CD4-positive, alpha-beta T cell (primary cell): ENCODE measurements around the gene IL1R2. TPM values are rescaled to one million over a fixed set of nuclear protein-coding genes. Genes with fewer than 3 reads are reported as not detected.

Experiments used
- ATAC-seq: fragments of 200-7000 bp; cut with Tn5 transposase; one replicate; pipeline ENCODE4 v1.10.0; 2022; ENCODE audit warnings: mild to moderate bottlenecking; ENCODE audit not compliant: poor library complexity
- CTCF ChIA-PET: fragments of 350-600 bp; sonication (Branson Sonifier 250); formaldehyde crosslinking; loops from one replicate; lab custom pipeline; 2021; ENCODE audit warnings: antibody characterized with exemption, inconsistent platforms; lab: Charles Lee
- POLR2A ChIA-PET: fragments of 350-600 bp; sonication (Branson Sonifier 250); formaldehyde crosslinking; loops from one replicate; lab custom pipeline; 2021; ENCODE audit warnings: antibody characterized with exemption, inconsistent platforms; lab: Charles Lee
- DNase-seq, 14 experiments: peaks; one replicate each; pipeline ENCODE4 v3.0.0-alpha.2; 2013 to 2020; ENCODE audit warnings: mixed read lengths in 2 of 14
- H3K27ac ChIP-seq, 2 donors: one replicate each; pipeline versions ENCODE4 v1.5.1 to v1.7.0; 2013; ENCODE audit warnings: low read length in 2 of 2, low read depth in 1 of 2, mild to moderate bottlenecking in 1 of 2
- H3K27me3 ChIP-seq, 2 experiments: 1 replicate in 1 of 2; 2 replicates in 1 of 2; pipeline versions ENCODE4 v1.6.1 to v1.7.0; 2013; ENCODE audit warnings: low read length in 2 of 2, control low read depth in 1 of 2, mild to moderate bottlenecking in 1 of 2, moderate library complexity in 1 of 2; ENCODE audit not compliant: insufficient read depth in 2 of 2, control insufficient read depth in 1 of 2
- H3K36me3 ChIP-seq: one replicate; pipeline ENCODE4 v1.6.1; 2013; ENCODE audit warnings: low read length, control low read depth; ENCODE audit not compliant: insufficient read depth
- H3K4me1 ChIP-seq: one replicate; pipeline ENCODE4 v1.6.1; 2013; ENCODE audit warnings: low read length, control low read depth; ENCODE audit not compliant: insufficient read depth
- H3K4me3 ChIP-seq: one replicate; pipeline ENCODE4 v1.5.1; 2013; ENCODE audit warnings: mild to moderate bottlenecking, low read length, moderate library complexity
- H3K9me3 ChIP-seq, 2 experiments: 1 replicate in 1 of 2; 2 replicates in 1 of 2; pipeline versions ENCODE4 v1.6.1 to v1.7.0; 2013; ENCODE audit warnings: low read length in 2 of 2, mild to moderate bottlenecking in 2 of 2, control low read depth in 1 of 2, moderate library complexity in 1 of 2; ENCODE audit not compliant: control insufficient read depth in 1 of 2, insufficient read depth in 1 of 2
- H3K27ac Mint-ChIP-seq: one replicate; pipeline ENCODE4 v1.8.0; 2020; ENCODE audit warnings: mixed read lengths
- H3K27me3 Mint-ChIP-seq: one replicate; pipeline ENCODE4 v1.8.0; 2021; ENCODE audit warnings: mixed read lengths
- H3K36me3 Mint-ChIP-seq: one replicate; pipeline ENCODE4 v1.8.0; 2021; ENCODE audit warnings: low read depth, mixed read lengths
- H3K4me1 Mint-ChIP-seq: one replicate; pipeline ENCODE4 v1.8.0; 2021; ENCODE audit warnings: low read depth, mixed read lengths
- H3K4me3 Mint-ChIP-seq: one replicate; pipeline ENCODE4 v1.8.0; 2020; ENCODE audit warnings: mild to moderate bottlenecking, mixed read lengths
- H3K9me3 Mint-ChIP-seq: one replicate; pipeline ENCODE4 v1.8.0; 2020; ENCODE audit warnings: mixed read lengths
- intact Hi-C, 2 experiments: fragments of 100-400 bp; cut with DNase I in 1 of 2; cut with micrococcal nuclease in 1 of 2; formaldehyde crosslinking; loops; one replicate each; pipeline versions ENCODE4 v1.15.1 to v1.9.0; 2023 to 2025; cut with DNase I, micrococcal nuclease
- polyA plus RNA-seq, 2 donors: library from polyadenylated mRNA; unstranded; fragments of 120-200 nt; gene quantifications; one replicate each; pipeline ENCODE4 v1.2.1, GENCODE V29; 2013
- total RNA-seq, 174 experiments: library from RNA in 2 of 174; stranded (reverse) in 2 of 174; gene quantifications; one replicate each; pipeline ENCODE4 v1.2.3 and lab custom pipeline; 2021 to 2026
- TF ChIP-seq, protein P1 (sequence below): fragments of 200-600 bp; IDR thresholded peaks from one replicate; pipeline ENCODE4 v1.8.0; 2022; ENCODE audit warnings: antibody characterized with exemption, mild to moderate bottlenecking

IL1R2 gene, protein sequence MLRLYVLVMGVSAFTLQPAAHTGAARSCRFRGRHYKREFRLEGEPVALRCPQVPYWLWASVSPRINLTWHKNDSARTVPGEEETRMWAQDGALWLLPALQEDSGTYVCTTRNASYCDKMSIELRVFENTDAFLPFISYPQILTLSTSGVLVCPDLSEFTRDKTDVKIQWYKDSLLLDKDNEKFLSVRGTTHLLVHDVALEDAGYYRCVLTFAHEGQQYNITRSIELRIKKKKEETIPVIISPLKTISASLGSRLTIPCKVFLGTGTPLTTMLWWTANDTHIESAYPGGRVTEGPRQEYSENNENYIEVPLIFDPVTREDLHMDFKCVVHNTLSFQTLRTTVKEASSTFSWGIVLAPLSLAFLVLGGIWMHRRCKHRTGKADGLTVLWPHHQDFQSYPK
- total RNA-seq (under 1 TPM; 0.31 to 0.47 TPM), total RNA-seq (lab: John Stamatoyannopoulos, UW) (0 to 21.8 (median 0.93) reads per million in 172 experiments)
- 1.5 TPM for polyA plus RNA-seq (2013, experiment 1 of 2)
- 0.72 TPM for polyA plus RNA-seq (2013, experiment 2 of 2)

DNA sequence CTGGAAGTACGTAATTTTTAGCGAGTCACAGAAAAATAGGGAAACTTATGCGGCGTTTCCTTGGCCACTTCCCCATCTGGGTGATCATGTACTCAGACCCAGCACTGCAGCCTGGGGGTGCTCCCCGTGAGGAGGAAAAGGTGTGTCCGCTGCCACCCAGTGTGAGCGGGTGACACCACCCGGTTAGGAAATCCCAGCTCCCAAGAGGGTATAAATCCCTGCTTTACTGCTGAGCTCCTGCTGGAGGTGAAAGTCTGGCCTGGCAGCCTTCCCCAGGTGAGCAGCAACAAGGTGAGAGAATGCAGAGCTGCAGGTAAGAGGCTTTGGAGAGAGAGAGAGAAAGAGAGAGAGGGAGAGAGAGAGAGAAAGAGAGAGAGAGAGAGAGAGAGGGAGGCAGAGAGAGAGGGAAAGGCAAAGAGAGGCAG lies at the start of gene IL1R2:
Gene IL1R2, plus strand, starts transcription at position 240 of the 425 bp plus-strand sequence. CDS start 16,616 bp downstream, outside the sequence.
- H3K9me3 Mint-ChIP-seq = no peaks in the 10 kb centered on the region
- Histone ChIP-seq H3K27me3 (peaks cover 0 to 3% of the 10 kb centered on the region in 2 experiments), H3K9me3 (no peaks in the 10 kb centered on the region), H3K4me3 (no peak within 1 kb of the TSS), H3K36me3 (no peaks in the 10 kb centered on the region), H3K27ac (no peak within 1 kb of the TSS), H3K4me1 (peaks cover 9% of the 10 kb centered on the region)
- DNase-seq = peak in 3 of 14 experiments; percentile 21 to 67 (median 58)
- intact Hi-C loops = no loop called here
- H3K27ac Mint-ChIP-seq = no peak within 1 kb of the TSS
- TF ChIP-seq, protein P1, sequence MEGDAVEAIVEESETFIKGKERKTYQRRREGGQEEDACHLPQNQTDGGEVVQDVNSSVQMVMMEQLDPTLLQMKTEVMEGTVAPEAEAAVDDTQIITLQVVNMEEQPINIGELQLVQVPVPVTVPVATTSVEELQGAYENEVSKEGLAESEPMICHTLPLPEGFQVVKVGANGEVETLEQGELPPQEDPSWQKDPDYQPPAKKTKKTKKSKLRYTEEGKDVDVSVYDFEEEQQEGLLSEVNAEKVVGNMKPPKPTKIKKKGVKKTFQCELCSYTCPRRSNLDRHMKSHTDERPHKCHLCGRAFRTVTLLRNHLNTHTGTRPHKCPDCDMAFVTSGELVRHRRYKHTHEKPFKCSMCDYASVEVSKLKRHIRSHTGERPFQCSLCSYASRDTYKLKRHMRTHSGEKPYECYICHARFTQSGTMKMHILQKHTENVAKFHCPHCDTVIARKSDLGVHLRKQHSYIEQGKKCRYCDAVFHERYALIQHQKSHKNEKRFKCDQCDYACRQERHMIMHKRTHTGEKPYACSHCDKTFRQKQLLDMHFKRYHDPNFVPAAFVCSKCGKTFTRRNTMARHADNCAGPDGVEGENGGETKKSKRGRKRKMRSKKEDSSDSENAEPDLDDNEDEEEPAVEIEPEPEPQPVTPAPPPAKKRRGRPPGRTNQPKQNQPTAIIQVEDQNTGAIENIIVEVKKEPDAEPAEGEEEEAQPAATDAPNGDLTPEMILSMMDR = no peak
- ChIA-PET POLR2A (no interaction called here), CTCF (no interaction called here)
- H3K4me1 Mint-ChIP-seq = peaks cover 23% of the 10 kb centered on the region
- no peak within 1 kb of the TSS for H3K4me3 Mint-ChIP-seq
- no peak for ATAC-seq
- H3K27me3 Mint-ChIP-seq = peaks cover 8% of the 10 kb centered on the region
- no peaks in the 10 kb centered on the region for H3K36me3 Mint-ChIP-seq

DNA sequence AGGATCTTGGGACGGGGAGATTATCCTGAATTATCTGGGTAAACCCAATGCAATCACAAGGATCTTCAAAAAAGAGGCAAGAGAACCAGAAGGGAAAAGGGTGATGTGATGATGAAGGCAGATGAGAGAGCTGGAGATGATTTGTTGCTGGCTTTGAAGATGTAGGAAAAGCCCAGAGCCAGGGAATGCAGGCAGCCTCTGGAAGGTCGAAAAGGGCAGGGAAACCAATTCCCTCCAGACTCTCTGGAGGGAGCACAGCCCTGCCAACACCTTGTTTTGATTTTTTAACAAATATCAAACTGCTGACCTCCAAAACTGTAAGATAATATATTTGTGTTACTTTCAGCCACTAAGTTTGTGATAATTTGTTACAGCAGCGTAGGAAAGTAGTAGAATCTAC lies 48.9 kb upstream of the IL1R2 start:
- ATAC-seq = no peak

DNA sequence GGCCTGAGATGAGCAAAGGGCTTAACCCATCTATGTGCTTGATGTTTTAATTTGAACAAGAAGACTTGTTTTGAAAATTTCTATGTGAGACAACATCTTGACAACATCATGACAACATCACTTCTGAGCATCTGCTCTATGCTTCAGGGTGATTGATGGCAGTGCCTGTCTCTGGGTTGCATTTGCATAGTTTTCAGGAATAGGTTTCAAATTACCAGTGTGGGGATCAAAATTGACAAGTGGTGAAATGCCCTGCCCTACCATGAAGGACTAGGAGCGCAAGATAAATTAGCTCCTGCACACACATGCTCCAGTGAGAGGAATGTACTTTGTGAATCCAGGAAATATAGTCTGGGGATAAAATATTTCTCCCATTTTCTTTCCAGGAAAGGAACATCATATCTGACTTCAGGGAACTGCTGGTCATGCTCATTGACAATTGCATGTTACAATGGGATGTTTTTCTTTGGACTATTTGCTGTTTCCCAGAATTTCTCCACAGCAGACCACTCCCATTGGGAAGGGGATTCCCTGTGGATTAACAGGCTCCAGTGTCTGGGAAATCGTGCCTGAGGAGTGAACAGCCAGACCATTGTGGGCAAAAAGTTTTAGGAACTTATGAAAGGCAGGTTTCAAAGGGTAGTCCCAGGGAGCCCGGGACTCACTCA lies 45.3 kb upstream of the IL1R2 start:
- no peak overlapping the region for H3K27ac Mint-ChIP-seq
- no peaks in the 10 kb centered on the region for H3K4me1 Mint-ChIP-seq
- no peaks in the 10 kb centered on the region for H3K36me3 ChIP-seq
- no peak for ATAC-seq
- H3K27me3 ChIP-seq = peaks cover 0 to 3% of the 10 kb centered on the region in 2 experiments
- no peak overlapping the region for H3K4me3 Mint-ChIP-seq
- intact Hi-C loops = loop anchor here in 1 of 2 experiments (5.0 kb wide), 1 partner anchor 56 kb away; no protein-coding TSS in a partner anchor
- H3K9me3 ChIP-seq = no peaks in the 10 kb centered on the region
- TF ChIP-seq, protein P1 = no peak
- peaks cover 5% of the 10 kb centered on the region for H3K9me3 Mint-ChIP-seq
- no peak for DNase-seq
- no peak overlapping the region for H3K27ac ChIP-seq
- POLR2A ChIA-PET = no interaction called here
- no peaks in the 10 kb centered on the region for H3K4me1 ChIP-seq
- H3K4me3 ChIP-seq = no peak overlapping the region
- CTCF ChIA-PET = no interaction called here
- H3K36me3 Mint-ChIP-seq = no peaks in the 10 kb centered on the region
- no peaks in the 10 kb centered on the region for H3K27me3 Mint-ChIP-seq

More for the DNA sequence above, 48.9 kb upstream of the IL1R2 start:
- peaks cover 0 to 4% of the 10 kb centered on the region in 2 experiments for H3K9me3 ChIP-seq
- ChIA-PET CTCF (no interaction called here), POLR2A (no interaction called here)
- Mint-ChIP-seq H3K36me3 (no peaks in the 10 kb centered on the region), H3K27ac (no peak overlapping the region), H3K9me3 (peaks cover under 1% of the 10 kb centered on the region), H3K27me3 (no peaks in the 10 kb centered on the region), H3K4me3 (no peak overlapping the region), H3K4me1 (no peaks in the 10 kb centered on the region)
- H3K4me1 ChIP-seq = no peaks in the 10 kb centered on the region
- no peak overlapping the region for H3K4me3 ChIP-seq
- TF ChIP-seq, protein P1 = no peak
- intact Hi-C loops = no loop called here
- H3K36me3 ChIP-seq = no peaks in the 10 kb centered on the region
- H3K27ac ChIP-seq = no peak overlapping the region
- H3K27me3 ChIP-seq = no peaks in the 10 kb centered on the region
- DNase-seq = no peak
